GM12878 (cell line): ENCODE data around the gene VTA1. TPM values are rescaled to one million over a fixed set of nuclear protein-coding genes. Genes with fewer than 3 reads are reported as not detected.

Source experiments
- ATAC-seq: fragments of 200-7000 bp; cut with Tn5 transposase; 3 replicates; pipeline ENCODE4 v1.9.1; 2020; ENCODE audit warnings: mild to moderate bottlenecking, moderate library complexity
- BruUV-seq: library from RNA; stranded (reverse); fragments of 400-500 nt; replicated peaks from 2 replicates; lab custom pipeline; 2021; lab: Mats Ljungman, UMichigan
- CTCF ChIA-PET: fragments of 300-600 bp; sonication (Branson Sonifier 250); formaldehyde crosslinking; extraction: SDS; loops from one replicate; lab custom pipeline; 2021; ENCODE audit warnings: inconsistent platforms; lab: Yijun Ruan, JAX
- POLR2A ChIA-PET: fragments of 350-600 bp; formaldehyde crosslinking; extraction: SDS; loops from one replicate; lab custom pipeline; 2021; ENCODE audit warnings: inconsistent platforms; lab: Charles Lee
- RAD21 ChIA-PET: fragments of 300-600 bp; sonication (Branson Sonifier 250); formaldehyde crosslinking; loops from one replicate; lab custom pipeline; 2023; ENCODE audit warnings: antibody characterized with exemption; ENCODE audit not compliant: unreplicated experiment; lab: Charles Lee
- SMC1A ChIA-PET: fragments of 300-600 bp; sonication (Branson Sonifier 250); formaldehyde crosslinking; loops from one replicate; lab custom pipeline; 2023; ENCODE audit not compliant: unreplicated experiment, uncharacterized antibody; lab: Charles Lee
- DNase-seq: peaks from one replicate; pipeline ENCODE4 v3.0.0-alpha.2; 2011; ENCODE audit warnings: low read depth, low spot score
- FAIRE-seq: peaks from 3 replicates; lab custom pipeline; 2011; peaks lifted over from hg19 to GRCh38; lab: Jason Lieb, UNC
- H2AFZ ChIP-seq: 2 replicates; pipeline ENCODE4 v1.6.0; 2011; ENCODE audit warnings: low read depth, low read length, control low read depth; ENCODE audit not compliant: control insufficient read depth
- H3K27ac ChIP-seq: 2 replicates; pipeline ENCODE4 v1.5.1; 2011; ENCODE audit warnings: control low read depth; ENCODE audit not compliant: control insufficient read depth, insufficient read depth
- H3K27me3 ChIP-seq, 2 experiments: replicated peaks in 1 of 2; 2 replicates each; pipeline versions ENCODE4 v1.6.0 to v1.6.1; 2011; ENCODE audit warnings: low read length in 1 of 2; ENCODE audit not compliant: control insufficient read depth in 2 of 2, insufficient read depth in 2 of 2
- H3K36me3 ChIP-seq, 2 experiments: 2 replicates each; pipeline ENCODE4 v1.5.1; 2011; ENCODE audit warnings: low read length in 1 of 2; ENCODE audit not compliant: control insufficient read depth in 2 of 2, insufficient read depth in 2 of 2
- H3K4me1 ChIP-seq: 2 replicates; pipeline ENCODE4 v1.6.1; 2011; ENCODE audit warnings: mild to moderate bottlenecking, low read length, moderate library complexity, mixed read lengths; ENCODE audit not compliant: control insufficient read depth, insufficient read depth
- H3K4me2 ChIP-seq: 2 replicates; pipeline ENCODE4 v1.6.0; 2011; ENCODE audit warnings: control low read depth; ENCODE audit not compliant: control insufficient read depth, insufficient read depth
- H3K4me3 ChIP-seq: fragments of 200-600 bp; sonication (generic); 2 replicates; pipeline ENCODE4 v1.5.1; 2016
- H3K79me2 ChIP-seq: 2 replicates; pipeline ENCODE4 v1.6.0; 2011; ENCODE audit warnings: low read length; ENCODE audit not compliant: control insufficient read depth, insufficient read depth
- H3K9ac ChIP-seq: 2 replicates; pipeline ENCODE4 v1.8.0; 2011; ENCODE audit warnings: low read length, control low read depth, mixed read lengths; ENCODE audit not compliant: control insufficient read depth, insufficient read depth
- H3K9me3 ChIP-seq: replicated peaks from 3 replicates; pipeline ENCODE4 v1.5.1; 2011; ENCODE audit warnings: mild to moderate bottlenecking, low read length; ENCODE audit not compliant: control insufficient read depth, insufficient read depth
- H4K20me1 ChIP-seq: 2 replicates; pipeline ENCODE4 v1.6.0; 2011; ENCODE audit not compliant: control insufficient read depth, insufficient read depth
- BACH1 ChIP-seq: fragments of 450-650 bp; IDR thresholded peaks from 2 replicates; pipeline ENCODE4 v1.6.1; 2017; ENCODE audit warnings: mild to moderate bottlenecking, borderline replicate concordance
- CHD2 ChIP-seq: IDR thresholded peaks from 2 replicates; pipeline ENCODE4 v1.6.1; 2011; ENCODE audit warnings: low read depth, low read length, improper control_type of control experiment, borderline replicate concordance
- IKZF1 ChIP-seq: fragments of 450-650 bp; conservative IDR thresholded peaks from 2 replicates; pipeline ENCODE4 v1.6.1; 2017; ENCODE audit warnings: antibody characterized with exemption, mild to moderate bottlenecking
- RAD21 ChIP-seq: IDR thresholded peaks from 2 replicates; pipeline ENCODE4 v1.6.1; 2011; ENCODE audit warnings: mild to moderate bottlenecking, low read depth, low read length, moderate library complexity; ENCODE audit not compliant: insufficient read depth
- RB1 ChIP-seq: fragments of 450-650 bp; formaldehyde crosslinking; IDR thresholded peaks from 2 replicates; pipeline ENCODE4 v1.6.1; 2017; ENCODE audit warnings: mild to moderate bottlenecking, borderline replicate concordance
- SMC3 ChIP-seq: IDR thresholded peaks from 2 replicates; pipeline ENCODE4 v1.6.1; 2011; ENCODE audit warnings: low read length, improper control_type of control experiment, borderline replicate concordance
- WGBS: methylation state at CpG from one replicate; pipeline ENCODE4 v1.1.6; 2016; ENCODE audit warnings: low lambda C conversion rate; ENCODE audit not compliant: insufficient replicate concordance, insufficient coverage; ENCODE audit errors: missing lambda C conversion rate; 5-methylcytosine and 5-hydroxymethylcytosine counted together
- in situ Hi-C: fragments of 300-500 bp; cut with MboI; formaldehyde crosslinking; loops from 9 replicates; pipeline ENCODE4 v1.14.3; 2018; ENCODE audit warnings: mixed read lengths
- intact Hi-C: fragments of 100-400 bp; cut with micrococcal nuclease; formaldehyde crosslinking; loops from one replicate; pipeline ENCODE4 v1.14.2; 2022; ENCODE audit not compliant: unreplicated experiment
- polyA plus RNA-seq, 11 experiments: library from polyadenylated mRNA; depleted of rRNA in 4 of 11; unstranded in 6 of 11; stranded (reverse) in 5 of 11; fragments of >200 nt; fragmentation: Nextera tagmentation in 4 of 11; fragmentation: Illumina TruSeq in 1 of 11; extraction: Ambion mirVana in 4 of 11; extraction: Trizol in 1 of 11; gene quantifications; 1 replicate in 1 of 11; 2 replicates in 10 of 11; pipeline versions ENCODE4 v1.2.1 to v1.2.3, GENCODE V29; 2011 to 2016; ENCODE audit warnings: inconsistent platforms in 2 of 11, missing spikeins in 2 of 11, low read depth in 1 of 11
- total RNA-seq, 4 experiments: library from RNA; depleted of rRNA in 3 of 4; stranded (reverse); fragments of >200 nt in 3 of 4; fragmentation: Illumina TruSeq in 1 of 4; extraction: Trizol in 1 of 4; gene quantifications; 2 replicates each; pipeline versions ENCODE4 v1.2.1 to v1.2.3, GENCODE V29; 2013 to 2021
- TF ChIP-seq, protein P1 (sequence below), 3 experiments: IDR thresholded peaks in 2 of 3; conservative IDR thresholded peaks in 1 of 3; 2 replicates each; pipeline ENCODE4 v1.5.1; 2011; ENCODE audit warnings: low read depth in 3 of 3, low read length in 3 of 3, mild to moderate bottlenecking in 3 of 3, control low read depth in 2 of 3, moderate library complexity in 2 of 3, inconsistent platforms in 1 of 3, mixed read lengths in 1 of 3; ENCODE audit not compliant: control insufficient read depth in 2 of 3, insufficient read depth in 1 of 3; ENCODE audit errors: extremely low read depth in 1 of 3

Gene VTA1
- total and polyA plus RNA-seq, 10 of the 15 experiments (the other 5 are each of a cell fraction or from before 2014, with no cell fraction given) = 48.3 to 126 (median 90.7) TPM

DNA sequence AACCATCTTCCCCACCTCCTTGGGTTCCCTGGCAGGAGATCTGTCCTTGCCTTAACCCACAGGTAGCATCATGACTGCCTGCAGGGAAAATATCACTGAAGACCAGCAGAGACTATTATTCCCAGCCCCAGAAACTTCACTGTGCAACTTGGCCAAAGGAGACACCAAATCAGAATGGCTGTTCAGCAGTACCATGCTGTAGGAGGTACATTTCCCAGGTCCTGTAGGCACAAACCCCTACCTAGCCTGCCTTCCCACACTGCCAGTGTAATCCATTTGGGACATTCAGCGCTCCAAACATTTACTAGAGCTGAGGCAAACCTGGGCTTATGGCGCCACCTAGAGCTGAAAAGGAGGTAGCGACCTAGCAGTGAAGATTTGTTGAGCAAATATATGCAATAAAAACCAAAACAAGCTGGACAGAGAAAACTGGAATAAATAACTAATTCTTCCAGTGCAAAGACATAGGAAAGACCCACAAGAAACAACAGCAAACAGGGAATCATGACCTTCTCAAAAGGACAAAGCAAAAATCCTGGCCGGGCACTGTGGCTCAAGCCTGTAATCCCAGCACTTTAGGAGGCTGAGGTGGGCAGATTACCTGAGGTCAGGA, 60.3 kb downstream of the VTA1 start:
- no peak overlapping the region for H3K9ac ChIP-seq
- H2AFZ ChIP-seq = no peak overlapping the region; the same call in 1 of the 2 replicates
- no peak overlapping the region for H3K4me2 ChIP-seq
- ChIA-PET POLR2A (interaction anchor here (0.7 to 0.8 kb wide), 2 partner anchors 10 to 90 kb away, joined by 3 to 4 read pairs; no protein-coding TSS in a partner anchor), SMC1A (interaction anchor here (1.0 to 2.7 kb wide), 13 partner anchors 9 to 218 kb away, joined by 3 to 22 read pairs (median 6); partner anchors contain the start of genes NMBR and VTA1)
- H3K27ac ChIP-seq = no peak overlapping the region
- FAIRE-seq = no peak
- H4K20me1 ChIP-seq = no peaks in the 10 kb centered on the region
- TF ChIP-seq, protein P1, sequence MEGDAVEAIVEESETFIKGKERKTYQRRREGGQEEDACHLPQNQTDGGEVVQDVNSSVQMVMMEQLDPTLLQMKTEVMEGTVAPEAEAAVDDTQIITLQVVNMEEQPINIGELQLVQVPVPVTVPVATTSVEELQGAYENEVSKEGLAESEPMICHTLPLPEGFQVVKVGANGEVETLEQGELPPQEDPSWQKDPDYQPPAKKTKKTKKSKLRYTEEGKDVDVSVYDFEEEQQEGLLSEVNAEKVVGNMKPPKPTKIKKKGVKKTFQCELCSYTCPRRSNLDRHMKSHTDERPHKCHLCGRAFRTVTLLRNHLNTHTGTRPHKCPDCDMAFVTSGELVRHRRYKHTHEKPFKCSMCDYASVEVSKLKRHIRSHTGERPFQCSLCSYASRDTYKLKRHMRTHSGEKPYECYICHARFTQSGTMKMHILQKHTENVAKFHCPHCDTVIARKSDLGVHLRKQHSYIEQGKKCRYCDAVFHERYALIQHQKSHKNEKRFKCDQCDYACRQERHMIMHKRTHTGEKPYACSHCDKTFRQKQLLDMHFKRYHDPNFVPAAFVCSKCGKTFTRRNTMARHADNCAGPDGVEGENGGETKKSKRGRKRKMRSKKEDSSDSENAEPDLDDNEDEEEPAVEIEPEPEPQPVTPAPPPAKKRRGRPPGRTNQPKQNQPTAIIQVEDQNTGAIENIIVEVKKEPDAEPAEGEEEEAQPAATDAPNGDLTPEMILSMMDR (IDR thresholded peaks at IDR 0.05 in 2 of 3, conservative IDR thresholded peaks at IDR 0.05 in 1 of 3; ENCODE audit: control insufficient read depth in 2 of 3, extremely low read depth in 1 of 3, insufficient read depth in 1 of 3, low read depth in 3 of 3, low read length in 3 of 3) = peak; percentile 69 to 71 (median 70)
- no peak for TF ChIP-seq BACH1
- TF ChIP-seq RB1 = no peak
- TF ChIP-seq RAD21 = peak; percentile 57
- peak; percentile 51 for TF ChIP-seq SMC3
- no peak for TF ChIP-seq CHD2
- 0 out of 2 replicates have a peak, but pooled peaks have one; percentile 16 for TF ChIP-seq IKZF1
- TF ChIP-seq, all 136 proteins: peak for 4
- intact Hi-C loops = loop anchor here (1.0 kb wide), 2 partner anchors 60 to 218 kb away; partner anchors contain the start of genes NMBR and VTA1
- RAD21 ChIA-PET = interaction anchor here (0.6 to 2.6 kb wide), 9 partner anchors 10 to 95 kb away, joined by 3 to 14 read pairs (median 4); partner anchors contain the start of genes NMBR and VTA1
- H3K4me3 ChIP-seq = no peak overlapping the region
- no peaks in the 10 kb centered on the region for H3K79me2 ChIP-seq
- H3K36me3 ChIP-seq = peaks cover 1 to 14% of the 10 kb centered on the region in 2 experiments; a peak in 3 of 4 replicates
- no TSS peak for BruUV-seq
- H3K4me1 ChIP-seq = no peaks in the 10 kb centered on the region
- H3K27me3 ChIP-seq = no peaks in the 10 kb centered on the region
- ATAC-seq (peak; percentile 84), DNase-seq (no peak)
- 56% methylated on average over 4 of the region's 4 CpGs for WGBS
- H3K9me3 ChIP-seq = no peaks in the 10 kb centered on the region; the same call in 1 of the 3 replicates
- in situ Hi-C loops = no loop called here
- CTCF ChIA-PET = interaction anchor here (0.7 to 2.9 kb wide), 38 partner anchors 10 to 597 kb away, joined by 3 to 50 read pairs (median 4); partner anchors contain the start of genes NMBR and VTA1
